Lung (tissue), 12 donors: Measurements from ENCODE around the gene ZNF319. TPM values are rescaled to one million over a fixed set of nuclear protein-coding genes. Genes with fewer than 3 reads are reported as not detected.
A peak's percentile ranks its signal among the peaks of the same experiment; 100 is the strongest.

Experiments
- ATAC-seq: fragments of 200-7000 bp; cut with Tn5 transposase; one replicate; pipeline ENCODE4 v1.9.1; 2020; ENCODE audit warnings: moderate number of reproducible peaks; ENCODE audit not compliant: insufficient read depth, low FRiP score
- DNase-seq, 3 donors: peaks; one replicate each; pipeline ENCODE4 v3.0.0-alpha.2; 2013 to 2017
- H3K27ac ChIP-seq, 2 donors: one replicate each; pipeline ENCODE4 v1.5.1; 2013; ENCODE audit warnings: mild to moderate bottlenecking in 2 of 2, moderate library complexity in 2 of 2, control low read depth in 1 of 2, inconsistent platforms in 1 of 2, low read depth in 1 of 2, low read length in 1 of 2
- H3K27me3 ChIP-seq, 3 donors: one replicate each; pipeline ENCODE4 v1.5.1; 2013; ENCODE audit warnings: low read length in 2 of 3; ENCODE audit not compliant: control insufficient read depth in 3 of 3, insufficient read depth in 3 of 3
- H3K36me3 ChIP-seq, 4 donors: one replicate each; pipeline ENCODE4 v1.5.1; 2013; ENCODE audit warnings: low read length in 4 of 4, mild to moderate bottlenecking in 1 of 4, moderate library complexity in 1 of 4; ENCODE audit not compliant: control insufficient read depth in 4 of 4, insufficient read depth in 4 of 4
- H3K4me1 ChIP-seq, 5 donors: one replicate each; pipeline ENCODE4 v1.5.1; 2013; ENCODE audit warnings: low read length in 5 of 5, mild to moderate bottlenecking in 2 of 5, moderate library complexity in 1 of 5; ENCODE audit not compliant: control insufficient read depth in 5 of 5, insufficient read depth in 5 of 5
- H3K4me3 ChIP-seq: one replicate; pipeline ENCODE4 v1.5.1; 2013; ENCODE audit warnings: mild to moderate bottlenecking, control low read depth, moderate library complexity
- H3K9ac ChIP-seq, 2 donors: one replicate each; pipeline ENCODE4 v1.5.1; 2013; ENCODE audit warnings: low read length in 2 of 2, control low read depth in 1 of 2; ENCODE audit not compliant: insufficient read depth in 1 of 2
- H3K9me3 ChIP-seq, 4 donors: one replicate each; pipeline ENCODE4 v1.5.1; 2013; ENCODE audit warnings: low read length in 3 of 4, mild to moderate bottlenecking in 1 of 4, moderate library complexity in 1 of 4; ENCODE audit not compliant: control insufficient read depth in 4 of 4, insufficient read depth in 3 of 4
- WGBS, 2 donors: extraction: QIAGEN DNeasy Blood & Tissue Kit; methylation state at CpG; one replicate each; pipeline ENCODE4 v1.1.7; 2013; 5-methylcytosine and 5-hydroxymethylcytosine counted together
- polyA plus RNA-seq, 2 donors: library from polyadenylated mRNA; stranded (reverse); fragments of 200-250 nt; gene quantifications; one replicate each; pipeline ENCODE4 v1.2.1, GENCODE V29; 2013
- total RNA-seq, 2 donors: library from RNA; depleted of rRNA in 1 of 2; stranded (reverse); fragments of >200 nt in 1 of 2; gene quantifications; one replicate each; pipeline ENCODE4 v1.2.1, GENCODE V29; 2014 to 2021
- TF ChIP-seq, protein P1 (sequence below): IDR thresholded peaks from 2 replicates; pipeline ENCODE4 v1.5.1; 2012; ENCODE audit warnings: mild to moderate bottlenecking; ENCODE audit errors: control extremely low read depth, extremely low read depth
- donor health status: control.
- donor health status: control.
- donor health status: Bipolar disorder and iron deficiency.
- donor health status: healthy.
- donor health status: DM: yes; HTN: yes; CAD: no.

The ZNF319 gene
- total and polyA plus RNA-seq, 4 donors, result 6.0 to 15.3 (median 9.6) TPM

DNA sequence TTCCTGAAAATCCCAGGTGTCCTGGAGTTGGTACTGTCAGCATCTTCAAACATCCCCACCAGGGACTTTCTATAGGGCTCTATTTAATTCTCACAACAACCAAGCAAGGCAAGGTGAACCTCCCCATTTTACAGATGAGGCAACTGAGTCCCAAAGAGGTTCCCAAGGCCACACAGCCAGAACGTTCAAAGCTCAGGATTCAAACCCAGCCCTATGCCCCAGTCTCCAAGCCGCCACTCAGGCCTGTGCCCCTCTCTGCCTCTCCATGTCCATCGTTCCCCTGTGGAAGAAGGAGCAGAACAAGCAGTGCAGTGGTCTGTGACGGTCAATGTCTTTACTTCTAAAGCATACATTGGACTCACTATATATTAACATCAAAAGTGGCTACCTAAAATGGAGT lies 6.1 kb downstream of the ZNF319 start:
- peaks cover 2 to 33% (median 18%) of the 10 kb centered on the region in 4 donors for H3K36me3 ChIP-seq
- no peak overlapping the region for H3K4me3 ChIP-seq
- H3K9me3 ChIP-seq, result no peaks in the 10 kb centered on the region
- H3K27ac ChIP-seq, result peak overlapping the region in 1 of 2 donors; percentile 21
- no peaks in the 10 kb centered on the region for H3K27me3 ChIP-seq
- DNase-seq (no peak), ATAC-seq (no peak)
- H3K4me1 ChIP-seq, result peaks cover 0 to 36% (median 6%) of the 10 kb centered on the region in 5 donors
- TF ChIP-seq, protein P1, sequence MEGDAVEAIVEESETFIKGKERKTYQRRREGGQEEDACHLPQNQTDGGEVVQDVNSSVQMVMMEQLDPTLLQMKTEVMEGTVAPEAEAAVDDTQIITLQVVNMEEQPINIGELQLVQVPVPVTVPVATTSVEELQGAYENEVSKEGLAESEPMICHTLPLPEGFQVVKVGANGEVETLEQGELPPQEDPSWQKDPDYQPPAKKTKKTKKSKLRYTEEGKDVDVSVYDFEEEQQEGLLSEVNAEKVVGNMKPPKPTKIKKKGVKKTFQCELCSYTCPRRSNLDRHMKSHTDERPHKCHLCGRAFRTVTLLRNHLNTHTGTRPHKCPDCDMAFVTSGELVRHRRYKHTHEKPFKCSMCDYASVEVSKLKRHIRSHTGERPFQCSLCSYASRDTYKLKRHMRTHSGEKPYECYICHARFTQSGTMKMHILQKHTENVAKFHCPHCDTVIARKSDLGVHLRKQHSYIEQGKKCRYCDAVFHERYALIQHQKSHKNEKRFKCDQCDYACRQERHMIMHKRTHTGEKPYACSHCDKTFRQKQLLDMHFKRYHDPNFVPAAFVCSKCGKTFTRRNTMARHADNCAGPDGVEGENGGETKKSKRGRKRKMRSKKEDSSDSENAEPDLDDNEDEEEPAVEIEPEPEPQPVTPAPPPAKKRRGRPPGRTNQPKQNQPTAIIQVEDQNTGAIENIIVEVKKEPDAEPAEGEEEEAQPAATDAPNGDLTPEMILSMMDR, result no peak
- no peak overlapping the region for H3K9ac ChIP-seq
- WGBS, 2 donors, result 91 to 93% methylated on average over 4 of the region's 4 CpGs

DNA sequence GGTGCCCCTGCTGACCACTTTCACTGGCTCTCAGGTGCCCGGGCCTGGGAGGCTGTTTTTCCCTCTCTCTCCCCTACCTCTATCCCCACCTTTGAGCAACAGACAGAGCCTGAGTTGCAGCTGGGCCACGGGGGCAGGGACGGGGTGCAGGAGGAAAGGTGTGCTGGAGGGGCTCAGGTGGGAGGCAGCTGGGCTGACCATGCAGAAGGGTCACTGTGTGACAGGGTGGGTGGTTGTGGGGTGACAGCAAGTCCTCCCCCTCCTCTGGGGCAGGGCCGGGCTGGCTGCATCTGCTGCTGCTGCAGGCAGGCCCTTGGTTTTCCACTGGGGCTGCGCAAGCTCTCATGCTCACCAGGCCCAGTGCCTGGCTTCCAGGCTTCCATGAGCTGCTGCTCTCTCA lies 6.6 kb downstream of the ZNF319 start:
- Histone ChIP-seq H3K9ac (no peak overlapping the region), H3K36me3 (peaks cover 2 to 33% (median 18%) of the 10 kb centered on the region in 4 donors), H3K4me3 (no peak overlapping the region), H3K4me1 (peaks cover 0 to 33% (median 1%) of the 10 kb centered on the region in 5 donors), H3K27me3 (no peaks in the 10 kb centered on the region), H3K9me3 (no peaks in the 10 kb centered on the region), H3K27ac (peak overlapping the region in 1 of 2 donors; percentile 88)
- TF ChIP-seq, protein P1, result no peak
- 85 to 93% methylated on average over 5 of the region's 5 CpGs for WGBS, 2 donors
- no peak for ATAC-seq
- DNase-seq, result no peak

- Histone ChIP-seq H3K9ac (no peak overlapping the region), H3K36me3 (peaks cover 2 to 33% (median 18%) of the 10 kb centered on the region in 4 donors), H3K27me3 (no peaks in the 10 kb centered on the region), H3K4me1 (peaks cover 0 to 29% (median 0%) of the 10 kb centered on the region in 5 donors), H3K4me3 (no peak overlapping the region), H3K27ac (peak overlapping the region in 1 of 2 donors; percentile 88), H3K9me3 (no peaks in the 10 kb centered on the region)
- DNase-seq, result peak; percentile 13 to 46 (median 37)
- no peak for ATAC-seq
- WGBS, 2 donors, result 43 to 60% methylated on average over 8 of the region's 8 CpGs
- TF ChIP-seq, protein P1, result no peak
These were observed 7.0 kb downstream of the ZNF319 start for GRCh38 chr16:57993438-57993837.

DNA sequence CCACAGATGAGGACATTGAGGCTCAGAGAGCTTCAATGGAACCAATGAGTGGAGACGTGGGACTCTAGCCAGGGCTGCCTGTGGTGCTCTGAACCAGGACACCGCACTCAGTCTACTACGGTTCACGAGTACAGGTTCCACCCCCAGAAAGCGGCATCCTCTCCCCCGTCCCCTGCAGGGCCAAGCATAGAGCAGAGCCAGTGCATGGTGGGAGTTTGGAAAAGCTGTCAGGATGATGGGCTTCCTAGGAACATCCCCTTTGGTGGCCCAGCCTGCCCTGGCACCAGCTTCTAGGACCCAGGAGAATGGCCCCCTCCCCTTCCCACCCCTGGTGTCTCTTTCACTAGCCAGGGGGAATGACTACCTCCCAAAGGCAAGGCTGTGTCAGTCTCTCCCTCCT lies 8.4 kb downstream of the ZNF319 start:
- peaks cover 2 to 25% (median 11%) of the 10 kb centered on the region in 4 donors for H3K36me3 ChIP-seq
- peak overlapping the region in 1 of 2 donors; percentile 14 for H3K27ac ChIP-seq
- H3K4me1 ChIP-seq, result peaks cover 0 to 20% (median 0%) of the 10 kb centered on the region in 5 donors
- ATAC-seq, result no peak
- no peaks in the 10 kb centered on the region for H3K9me3 ChIP-seq
- no peaks in the 10 kb centered on the region for H3K27me3 ChIP-seq
- TF ChIP-seq, protein P1, result no peak
- no peak for DNase-seq
- H3K4me3 ChIP-seq, result no peak overlapping the region
- WGBS, 2 donors, result 95 to 96% methylated on average over 6 of the region's 6 CpGs
- H3K9ac ChIP-seq, result no peak overlapping the region
